GM19035 (cell line): ENCODE data around the gene SSNA1.
A peak's percentile ranks its signal among the peaks of the same experiment; 100 is the strongest.

Source experiments
- ATAC-seq: cut with Tn5 transposase; IDR thresholded peaks from one replicate; pipeline ENCODE4 v1.9.1; 2021; ENCODE audit not compliant: unreplicated experiment

Gene SSNA1

DNA sequence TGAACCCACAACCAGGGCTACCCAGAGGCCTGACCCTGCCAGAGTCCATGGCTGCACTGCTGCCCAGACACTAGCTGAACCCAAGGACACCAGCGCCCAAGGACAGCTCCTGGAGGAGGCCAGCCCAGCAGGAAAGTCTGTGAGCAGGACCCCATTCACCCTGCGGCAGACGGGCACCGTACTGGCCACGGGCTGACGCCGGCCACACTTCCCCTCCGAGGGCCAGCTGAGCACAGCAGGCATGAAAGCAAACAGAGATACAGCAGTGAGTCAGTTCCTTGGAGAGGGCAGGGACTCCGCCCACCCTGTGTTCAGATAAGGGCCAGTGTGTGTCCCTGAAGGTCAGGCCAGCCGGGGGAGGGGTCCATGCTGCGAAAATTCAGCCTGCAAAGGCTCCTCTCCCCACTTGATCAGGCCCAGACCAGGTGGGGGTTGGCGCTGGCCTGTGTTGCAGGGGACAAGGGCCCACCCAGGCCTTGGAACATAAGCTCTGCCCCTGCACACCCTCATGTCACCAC lies 30.3 kb downstream of the SSNA1 start:
- no peak for ATAC-seq

DNA sequence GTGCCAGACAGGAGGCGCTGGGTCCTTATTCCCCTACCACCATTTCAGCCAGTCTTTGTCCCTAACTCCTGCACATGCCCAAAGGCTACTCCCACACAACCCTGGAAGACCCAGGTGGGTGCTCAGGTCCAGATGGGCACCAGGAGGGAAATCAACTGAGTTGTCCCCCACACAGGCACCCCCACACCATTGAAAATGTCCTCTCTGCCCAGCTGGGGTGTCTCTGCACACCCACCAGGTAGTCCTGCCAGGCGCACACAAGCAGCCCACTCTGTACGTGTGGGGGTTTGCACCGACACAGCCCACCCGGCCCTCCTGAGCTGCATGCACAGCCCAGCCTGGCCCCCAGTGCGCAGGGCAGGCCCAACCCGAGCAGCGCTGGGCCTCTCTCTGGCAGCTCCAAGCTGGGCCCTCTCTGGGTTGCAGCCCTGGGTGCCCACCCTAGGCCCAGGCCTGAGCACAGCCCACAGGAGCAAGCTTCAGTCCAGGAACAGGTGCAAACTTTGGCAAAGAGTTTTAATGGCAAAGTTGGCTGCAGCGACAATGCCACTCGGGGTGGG lies 31.4 kb downstream of the SSNA1 start:
- no peak for ATAC-seq

DNA sequence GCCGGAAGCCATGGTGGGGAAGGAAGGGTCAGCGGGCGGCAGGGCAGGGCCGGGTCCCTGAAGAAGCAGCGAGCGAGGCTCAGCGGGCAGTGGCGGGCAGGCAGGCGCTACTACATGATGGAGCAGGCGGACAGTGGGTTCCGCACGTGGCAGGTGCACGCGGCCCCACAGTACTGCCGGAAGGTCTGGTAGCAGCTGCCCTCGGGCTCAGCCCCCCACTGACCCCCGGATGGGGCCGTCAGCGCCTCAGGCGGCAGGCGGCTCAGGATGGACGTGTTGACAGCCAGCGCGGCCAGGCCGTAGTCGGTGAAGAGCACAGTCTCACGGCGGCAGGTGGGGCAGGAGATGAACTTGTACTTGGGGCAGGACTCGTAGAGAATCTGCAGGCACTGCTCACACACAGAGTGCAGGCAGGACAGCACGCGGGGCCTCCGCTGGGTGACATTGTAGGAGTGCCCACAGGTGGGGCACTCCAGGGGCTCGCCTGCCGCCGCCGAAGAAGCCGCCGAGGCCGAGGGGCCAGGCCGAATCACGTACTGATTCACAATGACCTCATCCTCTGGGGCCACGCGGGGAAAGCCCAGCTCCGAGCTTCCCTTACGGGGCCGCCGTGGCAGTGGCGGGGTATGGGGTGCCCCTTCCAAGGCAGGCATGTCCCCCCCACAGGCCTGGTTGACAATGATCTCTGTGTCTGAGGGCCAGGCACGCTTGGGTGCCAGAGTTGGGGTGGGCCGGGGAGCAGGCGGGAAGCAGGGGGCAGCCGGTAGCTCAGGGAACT lies 32.0 kb downstream of the SSNA1 start:
- no peak for ATAC-seq

DNA sequence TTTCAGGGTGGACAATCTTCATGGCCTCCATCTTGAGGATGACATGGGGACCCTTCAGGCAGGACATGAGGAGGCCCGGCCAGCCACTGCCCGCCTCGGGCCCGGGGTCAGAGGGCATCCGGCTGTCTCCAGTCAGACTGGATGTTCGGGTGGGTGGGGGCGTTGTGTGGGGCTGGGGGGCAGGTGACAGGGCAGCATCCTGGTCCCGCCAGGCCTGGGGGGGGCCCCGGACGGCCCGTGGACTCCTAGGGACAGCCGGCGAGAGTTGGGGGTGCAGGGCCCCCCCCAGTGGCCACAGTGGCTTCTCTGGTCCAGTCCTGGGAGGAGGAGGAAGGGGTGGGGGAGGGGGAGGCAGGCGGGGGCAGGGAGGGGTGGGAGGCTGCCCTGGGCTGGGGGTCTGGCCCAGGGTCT lies 32.6 kb downstream of the SSNA1 start:
- ATAC-seq: no peak

DNA sequence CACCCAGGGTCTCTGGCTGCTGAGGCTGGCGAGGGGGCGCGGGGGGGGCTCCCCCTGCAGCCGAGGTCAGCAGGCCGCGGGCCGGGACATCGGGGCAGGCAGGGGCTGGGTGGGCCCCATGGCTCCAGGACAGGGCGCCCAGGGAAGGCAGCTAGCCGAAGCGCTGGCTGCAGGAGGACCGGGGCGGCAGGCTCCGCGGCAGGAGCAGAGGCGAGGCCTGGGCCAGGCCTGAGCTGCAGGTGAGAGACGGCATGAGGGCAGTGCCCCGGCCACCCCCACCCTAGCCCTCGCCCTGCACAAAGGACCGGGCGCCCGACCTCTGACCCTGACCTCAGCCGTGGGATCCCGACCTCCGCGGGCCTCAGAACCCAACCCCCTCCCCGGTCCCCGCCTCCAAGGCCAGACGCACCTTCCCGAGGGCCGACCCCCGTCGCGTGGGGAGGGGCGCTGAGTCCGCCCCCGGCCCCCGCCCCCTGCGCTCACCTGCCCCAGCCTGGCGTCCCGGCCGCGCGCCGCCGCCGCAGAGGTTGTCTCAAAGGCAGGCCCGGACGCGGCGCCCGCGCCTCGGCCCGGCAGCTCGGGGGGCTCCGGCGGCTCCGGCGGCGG lies 33.1 kb downstream of the SSNA1 start:
- ATAC-seq: no peak

DNA sequence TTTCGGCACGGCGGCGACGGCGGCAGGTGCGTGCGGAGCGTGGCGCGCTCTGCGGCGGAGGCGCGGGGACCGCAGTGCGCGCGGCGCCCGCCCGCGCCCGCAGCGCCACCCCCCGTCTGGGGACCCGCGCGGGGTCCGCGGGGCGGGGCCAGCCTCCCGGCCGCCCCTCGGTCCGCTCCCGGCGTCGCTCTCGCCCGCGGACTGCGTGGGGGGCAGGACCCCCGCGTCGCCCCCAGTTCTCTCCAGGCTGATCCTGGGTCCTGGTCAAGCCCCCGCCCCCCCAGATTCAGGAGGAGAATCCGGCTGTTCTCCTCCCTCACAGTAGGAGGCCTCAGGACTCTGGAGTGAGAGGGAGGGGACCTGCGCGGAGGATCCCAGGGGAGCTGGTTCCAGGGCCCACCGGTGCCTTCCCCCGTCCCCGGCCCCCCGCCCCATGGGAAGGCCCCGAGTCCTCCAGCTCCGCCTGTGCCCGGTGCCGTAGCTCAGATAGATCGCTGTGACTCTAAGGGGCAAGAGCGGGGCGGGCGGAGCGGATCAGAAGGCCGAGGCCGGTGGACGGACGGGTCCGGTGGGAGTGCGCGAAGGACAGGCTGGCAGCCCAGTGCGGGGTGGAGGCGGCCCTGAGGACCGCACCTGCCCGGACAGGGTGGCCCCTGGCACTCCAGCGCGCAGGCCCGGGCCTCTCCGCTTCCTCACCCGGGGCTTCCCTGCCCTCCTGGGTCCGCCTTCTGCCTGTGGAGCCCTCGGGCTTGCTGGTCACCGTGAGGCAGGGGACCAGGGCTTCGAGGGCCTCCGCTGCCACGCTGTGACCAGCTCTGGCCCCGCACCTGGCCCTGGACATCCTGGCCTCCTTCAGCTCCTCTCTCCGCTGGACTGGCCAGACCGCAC lies 34.0 kb downstream of the SSNA1 start, which contains the start of gene RNF208:
Gene RNF208, minus strand, starts transcription at position 51 of the 888 bp plus-strand sequence. CDS start 1,028 bp downstream, outside the sequence.
- peak; percentile 8 for ATAC-seq

DNA sequence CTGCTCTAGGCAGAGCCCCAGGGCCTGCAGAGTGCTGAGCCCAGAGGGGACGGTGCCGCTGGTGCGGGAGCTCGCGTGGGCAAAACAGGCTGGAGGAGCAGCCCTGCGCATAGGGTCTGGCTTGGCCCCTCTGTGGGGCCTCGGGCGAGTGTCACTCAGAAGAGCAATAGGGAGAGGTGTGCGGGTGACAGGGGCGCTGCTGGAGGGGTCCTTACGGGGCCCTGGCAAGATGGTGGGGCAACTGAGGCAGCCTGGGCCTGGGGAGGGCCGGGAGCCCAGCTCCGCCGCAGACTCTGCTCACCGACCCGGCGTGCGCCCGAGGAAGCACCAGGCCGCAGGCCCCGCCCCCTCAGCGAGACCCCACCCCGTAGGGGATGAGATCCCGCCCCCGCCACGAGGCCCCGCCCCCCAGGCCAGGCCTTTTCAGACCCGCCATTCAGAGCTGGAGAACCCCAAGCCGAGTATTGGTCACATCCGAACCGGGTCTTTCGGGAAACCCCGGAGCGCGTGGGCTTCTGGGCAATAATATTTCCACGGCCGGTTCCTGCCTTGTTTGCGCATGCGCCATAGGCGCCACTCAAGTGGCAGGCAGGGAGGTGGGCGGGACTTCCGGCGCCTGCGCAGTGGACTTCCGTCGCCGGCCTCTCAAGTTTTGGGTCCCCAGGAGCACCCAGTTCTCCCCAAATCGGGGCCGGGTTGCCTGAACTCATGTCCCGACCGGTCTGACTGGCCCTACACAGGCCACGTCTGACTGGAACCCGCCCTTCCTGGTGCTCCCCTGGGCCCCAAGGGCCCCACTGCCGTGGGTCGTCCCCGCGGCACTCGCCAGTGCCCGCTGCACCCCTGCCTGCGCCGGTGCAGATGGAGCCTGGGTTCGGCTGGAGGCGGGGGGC lies 34.8 kb downstream of the SSNA1 start:
- peak; percentile 66 for ATAC-seq

DNA sequence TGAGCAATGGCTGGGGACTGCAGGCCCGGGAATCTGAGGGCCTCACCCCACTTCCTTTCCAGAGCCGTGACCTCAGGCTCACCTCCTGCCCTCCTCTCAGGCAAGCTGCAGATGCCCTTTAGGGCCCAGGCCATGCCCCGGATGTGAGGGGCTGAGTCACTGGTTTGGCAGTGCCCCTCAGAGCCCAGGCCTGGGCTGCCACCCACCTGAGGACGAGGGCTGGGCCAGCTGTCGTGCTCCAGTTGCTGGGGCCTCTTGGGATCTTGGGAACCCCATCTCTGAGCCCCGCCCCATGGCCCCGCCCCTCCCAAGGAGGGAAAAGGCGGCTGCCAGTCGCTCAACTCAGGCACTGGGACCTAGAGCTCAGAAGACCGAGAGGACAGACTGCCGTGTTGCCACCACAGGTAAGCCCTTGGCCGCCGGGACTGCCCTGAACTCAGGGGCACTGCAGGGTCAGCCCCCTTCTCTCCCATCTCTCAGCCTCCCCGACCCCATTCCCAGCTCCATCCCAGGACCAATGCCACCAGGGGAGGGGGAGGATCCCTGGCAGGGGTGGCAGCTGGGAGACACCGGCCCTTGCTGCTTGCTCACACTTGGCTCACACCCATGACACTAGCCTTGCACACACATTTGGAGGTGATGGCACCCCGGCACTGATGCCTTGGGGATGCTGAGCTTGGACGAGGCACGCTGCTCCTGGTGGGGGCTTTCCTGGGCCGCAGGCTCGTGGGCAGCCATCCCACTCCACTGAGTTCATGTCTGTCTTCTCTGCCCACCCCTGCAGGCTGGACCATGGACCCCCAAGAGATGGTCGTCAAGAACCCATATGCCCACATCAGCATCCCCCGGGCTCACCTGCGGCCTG lies 36.6 kb downstream of the SSNA1 start, which contains the start of gene CYSRT1:
Gene CYSRT1, plus strand, starts transcription at position 345 of the 865 bp plus-strand sequence. Its CDS starts 448 bp downstream, at position 793.
- no peak for ATAC-seq

DNA sequence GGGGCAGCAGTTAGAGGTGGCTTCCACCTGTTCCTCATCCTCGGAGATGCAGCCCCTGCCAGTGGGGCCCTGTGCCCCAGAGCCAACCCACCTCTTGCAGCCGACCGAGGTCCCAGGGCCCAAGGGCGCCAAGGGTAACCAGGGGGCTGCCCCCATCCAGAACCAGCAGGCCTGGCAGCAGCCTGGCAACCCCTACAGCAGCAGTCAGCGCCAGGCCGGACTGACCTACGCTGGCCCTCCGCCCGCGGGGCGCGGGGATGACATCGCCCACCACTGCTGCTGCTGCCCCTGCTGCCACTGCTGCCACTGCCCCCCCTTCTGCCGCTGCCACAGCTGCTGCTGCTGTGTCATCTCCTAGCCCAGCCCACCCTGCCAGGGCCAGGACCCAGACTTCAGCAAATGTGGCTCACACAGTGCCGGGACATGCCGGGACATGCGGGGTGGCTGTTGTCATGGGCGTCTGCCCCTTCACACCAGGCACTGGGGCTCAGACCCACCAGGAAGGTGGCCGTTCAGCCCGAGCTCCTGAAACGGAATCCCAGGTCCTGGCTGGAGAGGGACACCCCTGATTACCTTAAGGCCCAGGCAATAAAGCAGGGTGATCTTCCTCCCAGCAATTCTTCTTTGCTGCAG lies 37.3 kb downstream of the SSNA1 start:
- ATAC-seq: no peak

DNA sequence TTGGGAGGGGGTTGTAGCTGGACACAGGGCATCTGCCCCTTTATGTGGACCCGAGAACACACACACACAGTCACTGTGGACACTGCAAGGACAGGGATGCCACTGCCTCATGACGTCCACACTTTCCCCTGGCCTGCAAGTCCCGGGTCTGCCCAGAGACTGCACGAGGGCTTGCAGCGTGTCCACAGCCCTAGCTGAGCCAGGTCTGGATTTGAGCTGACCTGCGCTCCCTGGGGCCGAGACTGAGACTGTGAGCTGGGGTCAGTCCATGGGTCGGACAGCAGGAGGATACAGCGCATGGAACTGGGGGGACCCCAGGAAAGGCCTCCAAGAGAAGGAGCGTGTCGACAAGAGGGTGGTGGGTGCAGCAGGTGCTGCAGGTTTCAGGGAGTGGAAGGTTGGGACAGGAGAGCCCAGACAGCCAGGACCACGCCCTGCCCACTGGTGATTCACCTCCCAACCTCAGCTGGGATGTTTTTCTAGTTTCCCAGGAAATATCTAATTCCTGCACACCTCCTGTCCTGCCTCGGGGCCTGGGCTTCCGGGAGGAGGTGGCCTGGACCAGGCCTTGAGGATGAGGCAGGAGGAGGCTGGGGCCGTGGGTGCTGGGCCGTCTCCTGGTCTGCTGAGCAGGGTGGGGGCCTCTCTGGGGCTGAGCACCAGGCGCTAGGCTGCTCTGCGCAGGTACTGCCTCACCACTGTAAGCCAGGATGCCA lies 38.0 kb downstream of the SSNA1 start:
- no peak for ATAC-seq

DNA sequence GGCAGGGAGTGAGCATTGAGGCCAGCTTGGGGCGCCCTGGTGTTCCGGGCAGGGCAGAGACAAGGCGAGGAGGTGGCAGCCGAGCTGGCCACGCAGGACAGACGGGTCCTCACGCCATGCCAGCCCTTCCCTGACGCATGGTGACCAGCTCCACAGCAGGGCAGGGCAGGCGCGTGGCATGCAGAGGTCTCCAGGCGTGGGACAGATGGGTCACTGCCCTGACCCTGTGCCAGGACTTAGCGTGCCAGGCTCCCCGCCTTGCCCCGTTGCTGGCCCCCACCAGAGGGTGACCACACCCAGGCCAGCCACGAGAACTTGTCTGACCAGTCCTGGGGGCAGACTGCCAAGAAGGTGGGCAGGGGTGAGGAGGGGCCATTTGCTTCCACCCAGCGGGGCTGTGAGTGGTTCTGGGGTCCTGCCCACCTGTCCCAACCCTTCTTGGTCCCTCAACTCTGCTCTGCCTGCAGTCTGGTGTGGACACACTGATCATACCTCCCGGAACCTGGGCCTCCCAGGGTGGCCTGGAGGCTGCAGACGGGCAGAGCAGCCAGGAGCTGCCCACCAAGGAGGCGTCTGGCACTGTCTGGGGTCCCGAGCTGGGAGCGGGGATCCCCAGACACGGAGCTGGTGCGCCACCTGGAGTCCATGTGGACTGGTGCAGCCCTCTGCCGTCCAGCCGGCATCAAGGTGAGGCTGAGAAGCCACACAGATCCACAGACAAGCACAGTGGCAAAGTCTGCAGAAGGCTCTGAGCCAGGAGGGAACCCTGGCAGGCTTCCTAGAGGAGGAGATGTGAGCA lies 38.8 kb downstream of the SSNA1 start, which contains the start of gene RNF224:
Gene RNF224, plus strand, starts transcription at position 449 of the 799 bp plus-strand sequence. CDS start 834 bp downstream, outside the sequence.
- no peak for ATAC-seq

DNA sequence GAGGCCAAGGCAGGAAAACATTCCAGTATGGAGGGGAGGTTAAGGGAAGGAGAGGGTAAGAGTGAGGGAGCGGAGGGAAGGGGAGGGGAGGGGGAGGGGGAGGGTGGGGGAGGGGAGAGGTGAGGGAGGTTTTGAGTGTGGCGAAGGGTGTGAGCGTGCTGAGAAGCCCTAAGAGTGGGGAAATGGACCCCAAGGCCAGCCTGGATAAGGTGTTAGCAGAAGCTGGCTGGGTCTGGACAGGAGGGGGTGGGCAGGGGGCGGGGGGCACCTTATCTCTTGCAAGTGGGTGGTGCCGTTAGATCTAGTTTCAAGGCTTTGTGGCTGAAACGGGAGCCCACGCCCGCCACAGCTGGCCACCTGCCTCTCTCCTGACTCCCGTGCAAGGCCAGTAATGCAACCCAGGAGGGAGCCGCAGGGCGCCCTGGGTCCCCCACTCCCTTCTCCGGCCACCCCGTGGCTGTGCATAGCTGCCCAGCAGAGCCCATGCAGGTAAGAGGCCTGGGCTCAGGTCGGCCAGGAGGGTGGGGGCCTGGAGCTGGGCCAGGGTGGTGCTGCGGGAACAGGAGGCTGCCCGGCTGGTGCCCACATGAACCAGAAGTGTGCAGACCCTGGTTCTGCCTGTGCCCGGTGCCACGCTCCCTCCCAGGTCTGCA lies 39.5 kb downstream of the SSNA1 start:
- ATAC-seq: no peak

DNA sequence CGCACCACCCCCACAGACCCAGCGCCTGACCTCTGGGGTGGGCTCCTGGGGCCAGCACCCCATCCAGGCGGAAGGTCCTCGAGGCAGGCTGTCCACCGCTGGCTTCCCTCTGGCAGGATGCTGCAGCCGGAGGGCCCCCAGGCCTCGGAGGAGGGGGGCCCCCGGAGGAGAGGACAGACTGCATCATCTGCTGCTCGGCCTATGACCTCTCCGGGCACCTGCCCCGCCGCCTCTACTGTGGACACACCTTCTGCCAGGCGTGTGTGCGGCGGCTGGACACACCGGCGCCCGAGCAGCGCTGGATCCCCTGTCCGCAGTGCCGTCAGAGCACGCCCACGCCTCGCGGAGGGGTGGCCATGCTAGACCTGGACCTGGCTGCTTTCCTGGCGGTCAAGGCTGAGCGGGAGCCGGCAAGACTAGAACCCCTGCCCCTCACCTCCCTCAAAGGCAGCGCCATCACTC lies 40.1 kb downstream of the SSNA1 start:
- ATAC-seq: no peak

DNA sequence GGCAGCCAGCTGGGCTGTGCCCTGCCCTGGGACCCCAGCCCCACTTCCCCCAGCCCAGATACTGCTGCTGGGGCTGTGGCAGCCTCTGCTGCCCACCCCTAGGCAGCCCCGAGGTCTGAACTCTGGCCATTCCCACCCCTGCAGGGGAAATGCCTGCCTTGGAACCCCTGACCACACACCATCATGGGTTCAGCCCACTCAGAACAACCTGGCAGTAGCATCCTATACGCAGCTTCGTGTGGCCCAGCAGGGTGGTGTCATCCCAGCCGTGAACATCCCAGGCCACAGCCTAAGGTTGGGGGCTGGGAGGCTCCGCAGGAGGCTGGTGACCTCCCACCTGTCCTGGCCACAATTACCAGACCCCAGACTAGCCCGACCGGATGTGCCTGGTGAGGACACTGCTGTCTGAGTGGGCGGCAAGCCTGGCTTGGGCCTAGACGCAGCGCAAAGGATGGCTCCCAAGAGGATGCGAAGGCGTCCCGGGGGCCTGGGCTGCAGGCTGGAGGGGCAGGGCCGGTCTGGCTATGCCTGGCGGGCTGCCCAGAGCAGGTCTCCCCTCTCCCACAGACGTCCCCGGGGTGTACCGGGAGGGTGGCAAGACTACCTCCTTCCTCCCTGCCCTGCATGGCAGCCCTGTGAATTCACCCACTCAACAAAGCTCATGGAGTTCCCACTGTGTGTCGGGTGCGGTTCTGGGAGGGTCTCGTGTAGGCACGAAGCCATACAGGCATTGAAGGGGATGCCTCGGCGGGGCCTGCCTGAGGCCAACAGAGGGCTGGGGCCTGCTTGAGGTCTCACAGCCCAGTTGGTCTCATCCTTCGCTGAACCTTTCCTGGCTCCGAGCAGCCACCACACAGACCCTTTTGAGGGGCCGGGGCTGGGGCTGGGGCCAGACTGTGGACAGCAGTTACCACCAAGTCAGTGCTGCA lies 40.8 kb downstream of the SSNA1 start:
- no peak for ATAC-seq
